Glomerular endothelial cell (primary cell): ENCODE data around the gene SLAIN2. TPM values are rescaled to one million over a fixed set of nuclear protein-coding genes. Genes with fewer than 3 reads are reported as not detected.

Experiments used
- DNase-seq: peaks from one replicate; pipeline ENCODE4 v3.0.0-alpha.2; 2011; ENCODE audit warnings: low read depth, low spot score; ENCODE audit errors: extremely low read depth
- total RNA-seq: library from RNA; depleted of rRNA; stranded (reverse); fragments of >200 nt; gene quantifications from 2 replicates; pipeline ENCODE4 v1.2.3, GENCODE V29; 2015

Gene SLAIN2
- total RNA-seq, 1 donor from 2014 or later: 51.9 TPM

- DNase-seq: no peak
These were observed 25.7 kb downstream of the SLAIN2 start for GRCh38 chr4:48367016-48367415.

- DNase-seq: no peak
These were observed 27.1 kb downstream of the SLAIN2 start for GRCh38 chr4:48368389-48368788.

- no peak for DNase-seq
These were observed 27.9 kb downstream of the SLAIN2 start for GRCh38 chr4:48369248-48369647.

- no peak for DNase-seq
These were observed 28.4 kb downstream of the SLAIN2 start for GRCh38 chr4:48369771-48370170.

DNA sequence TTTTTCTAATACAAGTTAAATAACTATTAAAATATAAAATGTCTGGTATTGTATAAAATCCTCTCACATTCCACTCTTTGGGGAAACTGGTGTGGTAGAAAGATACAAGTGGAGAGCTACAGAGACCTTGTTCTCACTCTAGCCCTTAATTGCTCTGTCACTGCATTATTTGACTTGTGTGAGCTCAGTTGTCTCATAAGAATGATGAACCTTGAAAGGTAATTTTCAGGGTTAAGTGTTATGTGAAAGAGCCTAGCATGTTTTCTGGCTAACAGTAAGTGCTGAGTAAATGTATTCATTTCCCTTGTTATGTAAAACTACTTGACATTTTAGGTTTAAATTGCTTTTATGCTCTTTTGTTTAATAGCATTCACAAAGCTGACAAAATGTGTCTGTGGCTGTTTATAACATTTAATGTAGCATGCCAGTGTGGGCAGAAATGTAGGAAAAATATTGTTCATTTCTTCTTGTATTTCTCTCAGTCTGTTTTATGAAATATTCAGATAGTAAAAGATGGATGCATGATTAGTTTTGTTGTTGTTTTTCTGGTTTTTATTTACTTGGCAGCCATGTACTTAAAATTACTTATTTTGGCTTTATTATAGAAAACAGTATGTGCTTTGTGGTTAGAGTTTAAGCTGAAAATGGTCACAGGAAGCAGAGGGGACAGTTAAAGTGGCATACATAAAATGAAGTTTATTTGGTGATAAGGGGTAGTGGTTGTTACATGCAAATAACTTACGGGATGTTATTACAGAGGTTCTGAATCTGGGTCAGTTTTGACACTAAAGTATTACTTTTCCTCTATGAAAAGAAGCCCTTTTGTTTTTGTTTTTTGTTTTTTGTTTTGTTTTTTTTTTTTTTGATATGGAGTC is 29.2 kb downstream of the SLAIN2 start:
- DNase-seq: no peak

- DNase-seq: no peak
These were observed 30.9 kb downstream of the SLAIN2 start for GRCh38 chr4:48372272-48372671.

DNA sequence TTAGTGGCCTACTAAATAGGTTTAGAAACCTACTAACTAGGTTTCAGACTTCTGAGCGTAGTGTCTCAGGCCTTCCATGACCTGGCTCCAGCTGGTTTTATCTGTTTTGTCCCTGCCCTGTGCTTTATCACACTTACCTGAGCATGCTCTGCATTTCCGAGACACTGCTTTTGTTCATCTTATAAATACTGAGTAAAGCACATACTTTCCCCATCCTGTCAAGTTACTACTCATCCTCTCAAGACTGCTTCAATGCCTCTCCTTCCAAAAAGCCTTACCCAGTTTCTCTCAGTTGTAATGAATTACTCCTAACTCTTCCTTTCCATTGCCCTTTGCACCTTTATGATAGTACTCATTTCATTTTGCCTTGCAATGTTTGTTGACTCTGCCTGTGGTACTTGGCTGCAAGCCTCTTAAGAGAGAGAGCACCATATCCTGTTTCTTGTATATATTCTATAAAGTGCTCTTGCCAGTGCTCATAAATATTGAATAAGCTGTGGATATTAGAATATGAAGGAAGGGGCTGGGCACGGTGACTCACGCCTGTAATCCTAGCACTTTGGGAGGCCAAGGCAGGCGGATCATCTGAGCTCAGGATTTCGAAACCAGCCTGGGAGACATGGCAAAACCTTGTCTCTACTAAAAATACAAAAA is 34.4 kb downstream of the SLAIN2 start:
- peak; percentile 14 for DNase-seq

DNA sequence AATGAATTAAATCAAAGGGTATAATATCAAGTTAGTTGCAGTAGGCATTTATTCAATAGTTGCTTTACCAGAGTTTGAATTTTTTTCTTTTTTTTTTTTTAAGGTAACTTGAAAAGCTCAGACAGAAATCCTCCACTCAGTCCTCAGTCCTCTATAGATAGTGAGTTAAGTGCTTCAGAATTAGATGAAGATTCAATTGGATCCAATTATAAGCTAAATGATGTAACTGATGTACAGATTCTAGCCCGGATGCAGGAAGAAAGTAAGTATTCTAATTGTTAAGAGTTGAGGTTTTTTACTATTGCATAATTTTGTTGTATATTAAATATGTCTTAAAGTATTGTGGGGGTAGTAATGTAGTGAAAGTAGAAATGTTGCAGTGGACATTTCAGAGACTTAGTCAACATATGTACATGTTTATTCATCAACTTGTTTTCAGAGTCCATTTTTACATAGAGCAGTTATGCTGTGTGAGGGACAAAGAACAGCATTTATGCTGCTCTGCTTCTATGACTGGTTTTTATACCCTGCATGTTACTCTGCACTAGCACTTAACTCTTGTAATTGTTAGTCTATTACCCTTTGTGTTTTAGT is 38.4 kb downstream of the SLAIN2 start:
- DNase-seq: no peak

DNA sequence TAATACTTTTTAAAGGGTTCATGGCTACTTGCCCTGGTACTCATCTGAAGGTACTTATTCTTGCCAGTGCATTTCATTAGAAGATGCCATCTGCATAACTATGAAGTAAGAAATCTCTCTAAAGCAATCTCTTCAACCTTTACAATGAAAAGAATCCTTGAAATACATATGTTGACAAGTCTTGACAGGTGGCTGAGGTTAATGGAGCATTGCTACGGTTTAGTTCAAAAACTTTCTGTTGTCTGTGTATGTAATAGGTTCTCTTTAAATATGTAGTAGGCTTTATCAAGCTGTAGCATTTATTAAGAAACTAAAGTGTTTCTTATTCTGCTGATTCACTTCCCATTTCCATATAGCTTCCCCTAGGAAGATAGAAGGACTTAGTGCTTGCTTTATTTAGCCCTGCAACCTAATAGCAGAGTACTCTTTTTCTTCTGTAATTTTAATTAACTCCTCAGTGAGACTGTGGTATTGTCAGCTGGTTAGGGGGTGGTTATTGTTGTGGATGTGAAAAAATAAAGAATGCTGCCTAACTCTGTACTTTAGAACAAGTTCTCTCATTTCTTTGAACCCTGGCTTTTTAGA is 39.3 kb downstream of the SLAIN2 start:
- no peak for DNase-seq

DNA sequence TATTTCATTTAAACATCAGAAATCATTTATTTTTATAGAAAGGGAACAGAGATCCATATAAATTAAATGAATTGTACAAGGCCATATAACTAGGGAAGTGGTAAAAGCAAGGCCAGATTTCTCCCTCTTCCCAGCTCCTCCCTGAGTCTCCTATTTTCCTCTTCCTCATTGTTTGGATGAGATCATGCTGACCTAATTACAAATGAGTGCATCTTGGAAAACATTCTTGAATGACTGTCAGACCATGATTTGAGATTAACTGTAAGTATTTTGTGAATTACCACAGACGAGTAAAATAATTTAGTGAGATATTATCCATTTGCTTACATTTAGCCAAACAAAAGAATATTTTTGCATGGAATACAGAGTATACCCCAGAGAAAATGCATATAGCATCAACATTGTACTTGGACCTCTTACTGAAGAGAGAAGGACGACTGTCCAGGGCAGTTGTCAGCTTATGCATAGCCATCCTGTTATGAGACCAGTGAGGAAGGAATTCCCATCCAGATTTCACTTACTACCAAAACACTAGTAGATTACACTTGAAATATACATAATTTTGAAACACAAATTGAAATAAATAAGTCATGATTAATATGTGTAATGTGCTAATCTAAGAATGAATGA is 47.3 kb downstream of the SLAIN2 start:
- no peak for DNase-seq

GRCh38 chr4:48396043-48396442 is 54.7 kb downstream of the SLAIN2 start:
- DNase-seq: no peak

DNA sequence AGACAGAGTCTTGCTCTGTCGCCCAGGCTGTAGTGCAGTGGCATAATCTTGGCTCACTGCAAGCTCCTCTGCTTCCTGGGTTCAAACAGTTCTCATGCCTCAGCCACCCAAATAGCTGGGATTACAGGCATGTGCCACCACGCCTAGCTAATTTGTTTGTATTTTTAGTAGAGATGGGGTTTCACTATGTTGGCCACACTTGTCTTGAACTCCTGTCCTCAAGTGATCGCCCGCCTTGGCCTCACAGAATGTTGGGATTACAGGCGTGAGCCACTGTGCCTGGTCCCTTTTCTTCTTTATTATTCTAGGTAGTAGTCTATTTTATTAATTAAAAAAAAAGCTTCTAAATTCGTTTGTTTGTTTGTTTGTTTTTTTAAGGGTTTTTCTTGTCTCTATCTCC is 59.1 kb downstream of the SLAIN2 start:
- DNase-seq: no peak

DNA sequence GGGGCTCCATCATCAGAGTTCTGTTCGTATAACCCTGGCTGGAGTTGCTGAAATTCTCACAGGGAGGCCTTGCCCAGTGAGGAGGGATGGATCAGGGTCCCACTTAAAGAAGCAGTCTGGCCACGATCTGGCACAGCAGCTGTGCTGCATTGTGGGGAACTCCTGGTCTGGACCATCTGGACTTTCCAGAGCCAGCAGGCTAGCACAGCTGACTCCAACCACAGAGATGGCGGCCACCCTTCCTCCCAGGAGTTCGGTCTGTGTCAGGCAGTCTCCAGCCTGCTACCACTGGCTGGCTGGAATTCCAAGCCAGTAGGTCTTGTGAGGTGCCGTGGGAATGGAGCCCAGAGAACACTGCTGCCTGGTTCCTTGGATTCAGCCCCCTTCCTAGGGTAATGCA is 62.0 kb downstream of the SLAIN2 start:
- DNase-seq: no peak

- DNase-seq: no peak
These were observed 62.5 kb downstream of the SLAIN2 start for GRCh38 chr4:48403779-48404178.

DNA sequence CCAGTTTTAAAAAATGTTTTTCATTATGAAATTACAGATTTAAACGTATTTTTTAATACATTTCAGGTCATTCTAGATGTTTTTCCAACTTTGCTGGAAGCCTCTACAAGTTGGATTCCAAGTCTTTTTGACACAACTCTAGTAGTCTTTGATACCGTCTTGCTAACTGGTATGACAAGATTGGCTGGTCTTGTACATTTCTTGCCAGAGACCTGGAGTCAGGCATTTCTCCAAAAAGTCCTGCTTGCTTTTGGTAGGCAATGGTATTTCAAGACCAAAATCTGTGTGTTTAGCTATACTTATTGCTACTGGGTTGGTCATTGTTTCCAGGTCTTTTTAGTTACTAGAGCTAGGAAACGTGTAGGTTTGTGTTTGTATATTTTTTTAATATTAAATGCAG is 64.6 kb downstream of the SLAIN2 start:
- DNase-seq: no peak

DNA sequence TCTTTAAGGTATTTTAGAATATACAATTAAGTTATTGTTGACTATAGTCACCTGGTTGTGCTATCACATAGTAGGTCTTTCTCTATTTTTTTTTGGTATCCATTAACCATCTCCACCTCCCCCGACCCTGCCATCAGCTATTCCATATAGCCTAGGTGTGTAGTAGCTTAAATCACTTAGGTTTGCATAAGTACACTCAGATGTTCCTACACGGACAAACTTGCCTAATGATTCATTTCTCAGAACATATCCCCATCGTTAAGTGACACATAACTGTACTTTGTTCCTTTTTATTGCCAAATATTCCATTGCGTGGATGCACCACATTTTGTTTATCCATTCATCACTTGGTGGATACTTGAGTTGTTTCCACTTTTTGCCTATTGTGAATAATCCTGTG is 67.9 kb downstream of the SLAIN2 start:
- no peak for DNase-seq

GRCh38 chr4:48410812-48411211 is 69.5 kb downstream of the SLAIN2 start:
- no peak for DNase-seq

- no peak for DNase-seq
These were observed 78.8 kb downstream of the SLAIN2 start for GRCh38 chr4:48420144-48420543.

- no peak for DNase-seq
These were observed 79.8 kb downstream of the SLAIN2 start for GRCh38 chr4:48421101-48421500.

DNA sequence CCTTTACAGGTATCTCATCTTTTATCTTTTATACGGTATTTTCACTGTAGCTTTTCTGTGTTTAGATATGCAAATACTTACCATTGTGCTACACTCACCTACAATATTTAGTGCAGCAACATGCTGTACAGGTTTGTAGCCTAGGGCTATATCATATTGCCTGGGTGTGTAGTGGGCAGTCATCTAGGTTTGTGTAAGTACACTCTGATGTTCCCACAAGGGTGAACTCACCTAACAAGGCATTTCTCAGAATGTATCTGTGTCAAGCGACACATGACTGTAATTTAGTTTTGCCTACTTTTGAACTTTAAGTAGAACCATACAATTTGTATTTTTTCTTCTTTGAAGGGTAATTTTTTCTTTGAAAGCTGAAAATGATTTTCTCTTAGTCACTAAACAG is 87.6 kb downstream of the SLAIN2 start:
- DNase-seq: no peak
